Smooth muscle cell of the brain vasculature (primary cell): ENCODE results near the gene GPSM3.
"Not testable (repeated sequence)": the region's sequence is repeated elsewhere in the genome, so short reads cannot be mapped to it uniquely, and the experiment has no call there.

Source experiments
- DNase-seq: peaks from one replicate; pipeline ENCODE4 v3.0.0-alpha.2; 2012; ENCODE audit warnings: low read depth, low spot score

Gene GPSM3

DNA sequence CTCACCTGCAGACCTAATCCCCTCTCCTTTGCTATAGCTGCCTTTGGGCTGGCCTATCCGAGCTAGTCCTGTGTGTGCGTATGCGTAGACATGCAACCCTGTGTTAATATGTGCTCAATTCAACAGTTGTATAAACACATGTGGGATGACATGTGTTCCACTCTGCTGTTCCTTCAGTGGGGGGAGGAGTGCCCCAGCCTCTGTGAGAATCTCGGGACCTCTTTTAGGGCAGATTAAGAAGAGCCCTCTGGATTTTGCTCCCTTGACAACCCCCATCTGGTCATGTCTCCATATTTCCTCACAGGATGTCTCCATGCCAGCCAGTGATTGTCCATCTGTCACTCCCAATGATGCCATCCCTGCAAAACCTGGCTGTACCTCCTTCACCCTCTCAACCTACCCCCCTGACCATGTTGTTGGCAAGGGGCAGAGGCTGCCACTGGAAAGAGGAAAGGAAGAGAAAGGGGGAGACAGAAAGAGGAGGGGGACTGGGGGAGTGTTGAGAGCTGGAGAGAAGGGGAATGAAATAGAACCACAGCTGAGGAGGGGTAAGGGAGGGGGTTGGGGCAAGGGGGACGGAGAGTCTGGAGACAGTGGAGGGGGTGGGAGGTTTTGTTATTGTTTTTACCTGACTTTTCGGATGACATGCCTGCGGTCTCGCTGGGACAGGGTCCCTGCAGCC, 41.1 kb downstream of the GPSM3 start:
- DNase-seq, result no peak

DNA sequence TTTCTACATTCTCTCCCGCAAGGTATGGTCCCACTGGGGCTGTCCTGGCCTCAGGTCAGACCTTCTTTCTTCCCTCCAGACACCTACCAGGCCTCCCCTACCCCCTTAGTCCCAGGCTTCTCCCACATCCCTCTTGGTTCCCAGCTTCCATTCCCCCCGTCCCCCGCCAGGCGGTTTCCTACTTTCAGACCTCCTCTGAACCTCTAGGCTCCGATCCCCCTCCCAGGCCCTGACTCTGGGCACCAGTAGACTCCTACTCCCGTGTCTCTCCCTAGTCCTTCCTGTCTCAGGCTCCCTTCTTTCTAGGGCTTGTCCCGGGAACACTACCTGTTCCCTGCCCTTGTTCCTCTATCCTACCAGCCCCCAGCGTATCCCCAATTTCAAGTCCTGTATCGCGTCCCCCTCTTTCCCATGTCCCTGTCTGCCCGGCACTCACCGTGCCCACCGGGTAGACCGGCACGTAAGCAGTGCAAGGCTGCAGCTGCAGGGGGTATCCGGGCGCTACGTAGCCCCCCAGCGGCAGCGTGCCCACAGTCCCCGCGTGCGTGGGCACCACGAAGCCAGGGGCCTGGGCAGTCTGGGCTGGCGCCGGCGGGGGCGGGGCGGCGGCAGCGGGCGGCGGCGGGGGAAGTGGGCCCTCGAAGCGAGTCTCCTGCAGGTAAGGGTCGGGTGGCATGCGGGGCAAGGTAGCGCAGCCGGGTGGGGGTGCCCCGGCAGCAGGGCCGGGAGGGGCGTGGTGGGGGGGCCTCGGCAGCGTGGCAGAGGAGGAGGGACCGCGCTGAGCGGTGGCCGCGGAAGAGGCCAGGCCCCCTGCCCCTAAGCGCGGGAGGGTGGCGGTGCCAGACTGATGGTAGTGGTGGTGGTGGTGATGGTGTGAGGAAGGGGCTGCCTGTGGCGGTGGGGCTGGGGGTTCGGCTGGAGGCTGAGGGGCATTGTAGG, 42.2 kb downstream of the GPSM3 start:
- DNase-seq, result no peak

DNA sequence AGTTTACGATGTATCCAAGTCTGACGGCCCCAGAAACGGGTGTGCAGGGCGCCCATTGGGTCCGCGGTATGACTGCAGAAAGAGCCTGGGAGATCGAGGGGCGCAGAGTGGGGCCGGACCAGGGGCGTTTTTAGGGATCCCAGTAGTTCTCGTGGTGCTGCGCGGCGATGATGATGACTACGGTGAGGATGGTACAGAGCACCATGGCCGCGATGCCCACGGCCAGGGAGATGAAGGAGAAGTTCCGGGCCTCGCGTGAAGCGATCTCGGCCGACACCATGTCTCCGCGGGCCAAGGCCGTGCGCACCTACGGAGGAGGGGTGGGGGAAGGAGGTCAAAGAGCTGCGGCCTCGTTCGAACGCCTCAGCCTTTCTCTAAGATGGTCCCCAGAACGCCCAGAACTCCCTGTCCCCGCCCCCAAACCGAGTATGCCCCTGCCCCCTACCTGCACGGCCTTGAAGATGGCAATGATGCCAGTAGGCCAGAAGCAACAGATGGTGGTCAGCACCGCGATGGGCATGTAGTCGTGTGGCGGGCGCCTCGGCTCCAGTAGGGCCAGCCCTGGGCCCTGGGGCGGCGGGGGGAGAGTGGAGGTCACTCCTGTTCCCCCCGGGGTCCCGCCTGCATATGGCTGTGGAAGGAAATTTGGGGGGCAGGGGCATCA, 43.2 kb downstream of the GPSM3 start:
- DNase-seq, result no peak

DNA sequence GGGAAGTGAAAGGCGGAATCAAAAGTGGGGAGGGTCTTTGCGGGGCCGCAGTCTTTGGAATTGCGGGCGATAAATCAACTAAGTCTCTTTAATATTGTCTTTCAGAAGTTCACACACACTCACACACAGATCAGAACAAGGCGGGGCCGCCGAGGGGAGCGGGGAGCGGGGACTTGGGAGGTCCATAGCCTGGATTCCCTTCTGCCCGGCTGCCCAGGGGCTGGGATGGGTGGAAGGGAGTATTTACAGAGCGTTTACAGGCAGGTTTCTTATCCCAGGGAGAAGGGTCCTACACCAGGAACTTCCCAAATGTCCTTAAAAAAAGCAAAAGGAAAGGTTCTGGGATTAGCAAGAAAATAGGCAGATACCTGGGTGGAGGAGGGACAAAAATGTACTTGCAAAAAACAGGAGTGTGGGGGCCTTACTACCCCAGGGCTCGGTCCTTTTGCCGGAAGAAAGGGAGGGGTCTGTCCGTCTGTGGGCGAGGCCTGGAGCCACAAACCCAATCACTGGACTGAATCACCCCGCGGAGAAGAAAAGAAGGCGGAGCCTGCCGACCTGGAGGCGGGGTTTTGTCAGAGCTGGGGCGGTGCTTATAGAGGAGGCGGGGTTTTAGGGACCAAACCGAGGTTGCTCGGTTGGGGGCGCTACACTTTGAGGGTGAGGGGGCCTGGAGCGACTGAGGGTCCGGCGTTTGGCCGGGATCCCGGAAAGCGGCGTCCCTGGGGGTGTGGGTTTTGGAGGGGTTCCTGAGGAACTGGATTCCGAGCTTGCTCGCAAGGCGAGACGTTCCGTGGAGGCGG, 44.0 kb downstream of the GPSM3 start:
- no peak for DNase-seq

DNA sequence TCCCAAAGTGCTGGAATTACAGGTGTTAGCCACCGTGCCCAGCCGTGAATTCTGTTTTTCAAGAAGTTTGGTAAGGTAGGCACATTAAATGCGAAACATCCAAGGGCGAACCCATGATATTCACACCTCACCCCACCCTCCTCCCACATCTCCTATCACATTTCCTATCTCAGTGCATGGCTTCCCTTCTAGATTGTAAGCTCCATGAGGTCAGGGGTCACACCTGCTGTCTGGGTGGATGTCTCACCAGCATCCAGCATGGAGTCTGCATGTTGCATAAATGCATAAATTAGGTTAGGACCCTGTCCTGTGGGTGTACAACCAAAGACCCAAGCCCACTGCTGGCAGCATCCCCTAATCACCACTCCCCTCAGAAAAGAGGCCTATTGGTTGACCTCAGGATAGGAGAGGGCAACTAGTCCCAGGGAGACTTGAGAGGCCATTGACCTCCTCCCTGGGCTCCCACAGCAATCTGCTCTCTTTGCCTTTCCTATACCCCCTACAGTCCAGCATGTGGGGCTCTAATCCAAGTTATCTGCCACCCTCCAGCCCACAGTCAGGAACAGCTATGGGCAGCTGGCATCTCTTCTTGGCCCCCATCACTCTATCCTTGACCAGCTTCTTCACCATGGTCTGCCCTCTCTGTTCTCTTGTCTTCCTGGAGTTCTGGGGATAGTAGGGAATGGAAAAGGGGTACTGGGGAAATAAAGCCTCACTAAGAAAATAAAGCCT, 44.9 kb downstream of the GPSM3 start:
- DNase-seq, result no peak

DNA sequence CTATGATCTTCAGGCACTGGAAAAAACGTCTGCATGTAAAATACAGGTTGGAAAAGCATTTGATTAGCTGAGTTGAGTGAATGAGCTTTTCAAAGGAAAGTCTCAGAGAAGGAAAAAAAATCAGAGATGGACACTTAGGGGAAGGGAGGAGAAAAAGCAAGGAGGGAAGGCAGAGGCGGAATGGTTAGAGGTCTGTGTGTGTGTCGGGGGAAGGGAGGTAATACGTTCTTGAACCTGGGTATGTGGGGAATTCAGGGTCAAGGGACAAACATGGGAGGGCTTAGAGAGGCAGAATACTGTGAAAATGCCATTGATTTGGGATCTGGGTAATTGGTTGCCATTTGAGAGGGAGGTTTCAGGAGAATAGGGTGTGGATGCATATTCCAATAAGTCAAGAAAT, 45.8 kb downstream of the GPSM3 start:
- no peak for DNase-seq

DNA sequence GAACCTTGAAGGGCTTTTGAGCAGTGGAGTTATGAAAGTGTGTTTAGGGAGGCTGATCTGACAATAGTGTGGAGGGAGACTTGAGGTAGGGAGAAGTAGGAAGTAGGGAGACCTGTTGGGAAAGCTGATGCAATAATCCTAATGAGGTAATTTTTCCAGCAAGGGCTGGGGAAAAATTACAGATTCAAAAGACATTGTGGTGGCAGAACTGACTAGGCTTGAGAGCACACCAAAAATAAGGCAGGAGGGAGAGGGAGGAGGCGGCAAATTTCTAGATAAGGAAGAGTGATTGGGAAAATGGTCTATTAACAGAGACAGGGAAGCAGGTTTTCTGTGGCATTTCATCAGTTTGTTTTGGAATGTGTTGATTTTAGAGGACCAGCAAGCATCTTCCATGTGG, 46.2 kb downstream of the GPSM3 start:
- no peak for DNase-seq

DNA sequence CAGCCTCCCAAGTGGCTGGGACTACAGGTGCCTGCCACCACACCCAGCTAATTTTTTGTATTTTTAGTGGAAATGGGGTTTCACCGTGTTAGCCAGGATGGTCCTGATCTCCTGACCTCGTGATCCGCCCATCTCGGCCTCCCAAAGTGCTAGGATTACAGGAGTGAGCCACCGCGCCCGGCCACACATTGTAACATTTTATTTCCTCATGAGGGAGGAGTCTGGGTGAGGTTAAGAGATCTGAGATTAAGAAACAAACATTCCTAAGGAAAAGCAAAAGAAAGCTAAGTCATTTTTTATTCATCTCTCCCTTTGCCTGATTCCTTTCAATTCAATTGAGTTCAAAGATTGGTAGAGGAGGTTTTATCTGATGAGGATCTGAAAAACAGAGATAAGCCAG, 48.2 kb downstream of the GPSM3 start:
- DNase-seq, result not testable (repeated sequence)
